ENCODE results near the gene ACSM3.
A peak's percentile ranks its signal among the peaks of the same experiment; 100 is the strongest.
"Not testable (repeated sequence)": the region's sequence is repeated elsewhere in the genome, so short reads cannot be mapped to it uniquely, and the experiment has no call there.

ACSM3 gene

GRCh38 chr16:20763461-20764232 is at the start of gene ACSM3:
Gene ACSM3 (plus strand): TSS chr16:20764014. CDS start chr16:20770035, 6,021 bp downstream.
- no peaks in the 10 kb centered on the region for H3K36me3 ChIP-seq (replicated peaks; ENCODE audit: low read depth, low read length)
- no peaks in the 10 kb centered on the region for H3K9me3 ChIP-seq (ENCODE audit: insufficient read depth, low read length)
- peak within 1 kb of the TSS; percentile 86 for H3K4me2 ChIP-seq (ENCODE audit: low read length)
- H4K20me1 ChIP-seq (ENCODE audit: insufficient read depth, low read length): no peaks in the 10 kb centered on the region
- H3K4me3 ChIP-seq (ENCODE audit: low read length): peak within 1 kb of the TSS; percentile 71
- no peaks in the 10 kb centered on the region for H3K27me3 ChIP-seq (ENCODE audit: low read depth, low read length)
- TF ChIP-seq EZH2phosphoT487 (IDR thresholded peaks at IDR 0.05; ENCODE audit: low read depth): no peak
- TF ChIP-seq CTCF (IDR thresholded peaks at IDR 0.05; ENCODE audit: low read depth, low read length): no peak
- H3K9ac ChIP-seq (ENCODE audit: low read length): peak within 1 kb of the TSS; percentile 66
- H3K27ac ChIP-seq (ENCODE audit: low read length): peak within 1 kb of the TSS; percentile 83
- H2AFZ ChIP-seq (ENCODE audit: low read depth, low read length): peak within 1 kb of the TSS; percentile 64
- no peaks in the 10 kb centered on the region for H3K79me2 ChIP-seq (ENCODE audit: low read length)
- peaks cover 18% of the 10 kb centered on the region for H3K4me1 ChIP-seq (ENCODE audit: low read length)

- H3K4me3 ChIP-seq (ENCODE audit: low read length); H3K4me1 ChIP-seq (ENCODE audit: low read length); H3K36me3 ChIP-seq (replicated peaks; ENCODE audit: low read depth, low read length); H3K4me2 ChIP-seq (ENCODE audit: low read length); H2AFZ ChIP-seq (ENCODE audit: low read depth, low read length); H4K20me1 ChIP-seq (ENCODE audit: insufficient read depth, low read length); H3K79me2 ChIP-seq (ENCODE audit: low read length); H3K27me3 ChIP-seq (ENCODE audit: low read depth, low read length); H3K27ac ChIP-seq (ENCODE audit: low read length); H3K9me3 ChIP-seq (ENCODE audit: insufficient read depth, low read length); H3K9ac ChIP-seq (ENCODE audit: low read length): not testable (repeated sequence)
Observed at GRCh38 chr16:20717718-20718117, 46.1 kb upstream of the ACSM3 start.

- Histone ChIP-seq H3K4me3 (ENCODE audit: low read length) (no peak overlapping the region), H3K27ac (ENCODE audit: low read length) (no peak overlapping the region), H3K79me2 (ENCODE audit: low read length) (no peaks in the 10 kb centered on the region), H3K9ac (ENCODE audit: low read length) (no peak overlapping the region), H4K20me1 (ENCODE audit: insufficient read depth, low read length) (no peaks in the 10 kb centered on the region), H2AFZ (ENCODE audit: low read depth, low read length) (no peak overlapping the region), H3K27me3 (ENCODE audit: low read depth, low read length) (no peaks in the 10 kb centered on the region), H3K4me2 (ENCODE audit: low read length) (no peak overlapping the region), H3K9me3 (ENCODE audit: insufficient read depth, low read length) (no peaks in the 10 kb centered on the region), H3K4me1 (ENCODE audit: low read length) (no peaks in the 10 kb centered on the region), H3K36me3 (replicated peaks; ENCODE audit: low read depth, low read length) (no peaks in the 10 kb centered on the region)
- TF ChIP-seq CTCF (IDR thresholded peaks at IDR 0.05; ENCODE audit: low read depth, low read length) (no peak), EZH2phosphoT487 (IDR thresholded peaks at IDR 0.05; ENCODE audit: low read depth) (no peak)
Observed at GRCh38 chr16:20720251-20720650, 43.6 kb upstream of the ACSM3 start.

GRCh38 chr16:20726661-20727060 is 37.2 kb upstream of the ACSM3 start:
- TF ChIP-seq EZH2phosphoT487 (IDR thresholded peaks at IDR 0.05; ENCODE audit: low read depth) (no peak), CTCF (IDR thresholded peaks at IDR 0.05; ENCODE audit: low read depth, low read length) (no peak)
- H4K20me1 ChIP-seq (ENCODE audit: insufficient read depth, low read length): 0 out of 2 replicates have a peak, but pooled peaks cover 5% of the 10 kb centered on the region
- H3K4me2 ChIP-seq (ENCODE audit: low read length): no peak overlapping the region
- no peaks in the 10 kb centered on the region for H3K79me2 ChIP-seq (ENCODE audit: low read length)
- no peak overlapping the region for H3K4me3 ChIP-seq (ENCODE audit: low read length)
- H3K27me3 ChIP-seq (ENCODE audit: low read depth, low read length): no peaks in the 10 kb centered on the region
- H3K27ac ChIP-seq (ENCODE audit: low read length): no peak overlapping the region
- no peaks in the 10 kb centered on the region for H3K9me3 ChIP-seq (ENCODE audit: insufficient read depth, low read length)
- H3K36me3 ChIP-seq (replicated peaks; ENCODE audit: low read depth, low read length): peaks cover 20% of the 10 kb centered on the region
- no peak overlapping the region for H3K9ac ChIP-seq (ENCODE audit: low read length)
- peaks cover 6% of the 10 kb centered on the region for H3K4me1 ChIP-seq (ENCODE audit: low read length)
- H2AFZ ChIP-seq (ENCODE audit: low read depth, low read length): no peak overlapping the region
